Neutrophil (primary cell): ENCODE data around the gene FOXA1.

Experiments used
- H3K27ac ChIP-seq: fragments of 200-600 bp; sonication (generic); 2 replicates; pipeline ENCODE4 v1.5.1; 2016; ENCODE audit warnings: mild to moderate bottlenecking, moderate library complexity
- H3K27me3 ChIP-seq: fragments of 200-600 bp; sonication (generic); 2 replicates; pipeline ENCODE4 v1.6.0; 2016; ENCODE audit warnings: mild to moderate bottlenecking
- H3K36me3 ChIP-seq: fragments of 200-600 bp; sonication (generic); 2 replicates; pipeline ENCODE4 v1.5.1; 2017
- H3K4me1 ChIP-seq, 2 experiments: fragments of 200-600 bp in 1 of 2; sonication (generic) in 1 of 2; 1 replicate in 1 of 2; 2 replicates in 1 of 2; pipeline versions ENCODE4 v1.5.1 to v1.6.1; 2013 to 2016; ENCODE audit warnings: low read depth in 1 of 2, low read length in 1 of 2, mild to moderate bottlenecking in 1 of 2, moderate library complexity in 1 of 2; ENCODE audit not compliant: control insufficient read depth in 1 of 2, insufficient read depth in 1 of 2
- H3K4me3 ChIP-seq, 2 experiments: fragments of 200-600 bp in 1 of 2; sonication (generic) in 1 of 2; 1 replicate in 1 of 2; 2 replicates in 1 of 2; pipeline ENCODE4 v1.5.1; 2013 to 2016; ENCODE audit warnings: low read depth in 1 of 2, low read length in 1 of 2, mild to moderate bottlenecking in 1 of 2, moderate library complexity in 1 of 2
- H3K9me3 ChIP-seq: fragments of 200-600 bp; sonication (generic); 2 replicates; pipeline ENCODE4 v1.5.1; 2016
- CTCF ChIP-seq: fragments of 200-600 bp; sonication (generic); IDR thresholded peaks from 2 replicates; pipeline ENCODE4 v1.5.1; 2016; ENCODE audit warnings: antibody characterized with exemption

The FOXA1 gene

GRCh38 chr14:37589715-37590427 lies 5.2 kb downstream of the FOXA1 start:
- no peak for TF ChIP-seq CTCF
- Histone ChIP-seq H3K4me1 (no peaks in the 10 kb centered on the region), H3K4me3 (no peak overlapping the region), H3K27ac (no peak overlapping the region), H3K9me3 (peaks cover 7% of the 10 kb centered on the region), H3K36me3 (no peaks in the 10 kb centered on the region), H3K27me3 (peaks cover 100% of the 10 kb centered on the region)

- Histone ChIP-seq H3K27ac (no peak overlapping the region), H3K36me3 (no peaks in the 10 kb centered on the region), H3K27me3 (peaks cover 100% of the 10 kb centered on the region), H3K4me1 (no peaks in the 10 kb centered on the region), H3K9me3 (peaks cover 7% of the 10 kb centered on the region), H3K4me3 (no peak overlapping the region)
- no peak for TF ChIP-seq CTCF
Observed at GRCh38 chr14:37588956-37589714, 5.9 kb downstream of the FOXA1 start.

GRCh38 chr14:37588667-37588955 lies 6.4 kb downstream of the FOXA1 start:
- Histone ChIP-seq H3K4me1 (no peaks in the 10 kb centered on the region), H3K27ac (no peak overlapping the region), H3K9me3 (peaks cover 7% of the 10 kb centered on the region), H3K36me3 (no peaks in the 10 kb centered on the region), H3K27me3 (peaks cover 100% of the 10 kb centered on the region), H3K4me3 (no peak overlapping the region)
- no peak for TF ChIP-seq CTCF

- Histone ChIP-seq H3K9me3 (peaks cover 7% of the 10 kb centered on the region), H3K4me3 (no peak overlapping the region), H3K27me3 (peaks cover 100% of the 10 kb centered on the region), H3K4me1 (no peaks in the 10 kb centered on the region), H3K36me3 (no peaks in the 10 kb centered on the region), H3K27ac (no peak overlapping the region)
- no peak for TF ChIP-seq CTCF
Observed at GRCh38 chr14:37587881-37588666, 7.0 kb downstream of the FOXA1 start.

GRCh38 chr14:37587131-37587803 lies 7.8 kb downstream of the FOXA1 start:
- no peak overlapping the region for H3K27ac ChIP-seq
- H3K4me1 ChIP-seq, result no peaks in the 10 kb centered on the region
- no peak for TF ChIP-seq CTCF
- no peak overlapping the region for H3K4me3 ChIP-seq
- H3K27me3 ChIP-seq, result peaks cover 100% of the 10 kb centered on the region
- H3K36me3 ChIP-seq, result no peaks in the 10 kb centered on the region
- peaks cover 2% of the 10 kb centered on the region for H3K9me3 ChIP-seq
